HG03103 (cell line): ENCODE data around the gene GPSM1.
"Not testable (repeated sequence)": the region's sequence is repeated elsewhere in the genome, so short reads cannot be mapped to it uniquely, and the experiment has no call there.

Source experiments
- ATAC-seq: cut with Tn5 transposase; IDR thresholded peaks from one replicate; pipeline ENCODE4 v1.9.1; 2021; ENCODE audit warnings: low read depth; ENCODE audit not compliant: unreplicated experiment

GPSM1 gene

GRCh38 chr9:136405904-136406303 lies 78.6 kb downstream of the GPSM1 start:
- ATAC-seq: not testable (repeated sequence)

- not testable (repeated sequence) for ATAC-seq
Observed at GRCh38 chr9:136407061-136407460, 79.7 kb downstream of the GPSM1 start.

GRCh38 chr9:136407911-136408310 lies 80.6 kb downstream of the GPSM1 start:
- no peak for ATAC-seq
